Prostate gland (tissue), 2 donors: ENCODE results near the gene ZP1. TPM values are rescaled to one million over a fixed set of nuclear protein-coding genes. Genes with fewer than 3 reads are reported as not detected.

Experiments
- DNase-seq: peaks from one replicate; pipeline ENCODE4 v3.0.0-alpha.2; 2019; ENCODE audit warnings: low spot score
- H3K27ac ChIP-seq, 2 donors: fragments of 200-600 bp; sonication (generic); 2 replicates each; pipeline ENCODE4 v1.5.1; 2017 to 2019
- H3K27me3 ChIP-seq: fragments of 200-600 bp; sonication (generic); replicated peaks from 2 replicates; pipeline ENCODE4 v1.5.1; 2019; ENCODE audit not compliant: insufficient read depth
- H3K36me3 ChIP-seq, 2 donors: fragments of 200-600 bp; sonication (generic); 1 replicate in 1 of 2; 2 replicates in 1 of 2; pipeline versions ENCODE4 v1.5.1 to v1.8.1; 2017 to 2019
- H3K4me1 ChIP-seq: fragments of 200-600 bp; sonication (generic); replicated peaks from 2 replicates; pipeline ENCODE4 v1.5.1; 2019
- H3K4me3 ChIP-seq, 2 donors: fragments of 200-600 bp; sonication (generic); 2 replicates each; pipeline ENCODE4 v1.5.1; 2017 to 2019
- H3K9me3 ChIP-seq: fragments of 200-600 bp; sonication (generic); 2 replicates; pipeline ENCODE4 v1.5.1; 2017
- CTCF ChIP-seq, 4 experiments: fragments of 200-600 bp in 2 of 4; fragments of 450-650 bp in 2 of 4; sonication (generic) in 2 of 4; IDR thresholded peaks; 1 replicate in 3 of 4; 2 replicates in 1 of 4; pipeline ENCODE4 v1.5.1; 2016 to 2019; ENCODE audit warnings: antibody characterized with exemption in 4 of 4, mild to moderate bottlenecking in 2 of 4, moderate library complexity in 2 of 4
- POLR2A ChIP-seq: fragments of 450-650 bp; IDR thresholded peaks from one replicate; pipeline ENCODE4 v1.6.1; 2016; ENCODE audit warnings: antibody characterized with exemption, mild to moderate bottlenecking
- POLR2AphosphoS5 ChIP-seq: sonication (generic); formaldehyde crosslinking; IDR thresholded peaks from one replicate; pipeline ENCODE4 v1.6.1; 2017; ENCODE audit warnings: antibody characterized with exemption
- WGBS: methylation state at CpG from one replicate; pipeline ENCODE4 v1.1.5; 2018; 5-methylcytosine and 5-hydroxymethylcytosine counted together
- intact Hi-C: fragments of 100-400 bp; cut with DNase I; formaldehyde crosslinking; loops from one replicate; pipeline ENCODE4 v1.14.2; 2022
- total RNA-seq, 2 donors: library from RNA; depleted of rRNA; stranded (reverse); fragments of >200 nt; gene quantifications; one replicate each; pipeline ENCODE4 v1.1.0, GENCODE V29; 2016

ZP1 gene
- total RNA-seq, 2 donors from 2014 or later: 0.68 to 0.80 TPM

- peaks cover 18% of the 10 kb centered on the region for H3K4me1 ChIP-seq
- TF ChIP-seq POLR2AphosphoS5 (no peak), CTCF (IDR thresholded peaks at IDR 0.05) (no peak), POLR2A (no peak)
- H3K36me3 ChIP-seq: peaks cover 3 to 10% of the 10 kb centered on the region in 2 donors
- intact Hi-C loops: no loop called here
- DNase-seq: no peak
- H3K27ac ChIP-seq: no peak overlapping the region
- no peak overlapping the region for H3K4me3 ChIP-seq
- 89% methylated on average over 10 of the region's 10 CpGs for WGBS
- no peaks in the 10 kb centered on the region for H3K9me3 ChIP-seq
- no peaks in the 10 kb centered on the region for H3K27me3 ChIP-seq
These were observed 18.6 kb upstream of the ZP1 start for GRCh38 chr11:60848714-60849151.

- 88% methylated on average over 27 of the region's 29 CpGs for WGBS
- H3K36me3 ChIP-seq: peaks cover 3 to 10% of the 10 kb centered on the region in 2 donors
- no peaks in the 10 kb centered on the region for H3K9me3 ChIP-seq
- peaks cover 10% of the 10 kb centered on the region for H3K4me1 ChIP-seq
- H3K4me3 ChIP-seq: no peak overlapping the region
- no peak for DNase-seq
- H3K27me3 ChIP-seq: no peaks in the 10 kb centered on the region
- TF ChIP-seq POLR2AphosphoS5 (no peak), CTCF (IDR thresholded peaks at IDR 0.05) (no peak), POLR2A (no peak)
- no peak overlapping the region for H3K27ac ChIP-seq
- intact Hi-C loops: no loop called here
These were observed 17.5 kb upstream of the ZP1 start for GRCh38 chr11:60849641-60850520.

- no peak for TF ChIP-seq POLR2A
- TF ChIP-seq CTCF (IDR thresholded peaks at IDR 0.05): no peak
- intact Hi-C loops: no loop called here
- no peaks in the 10 kb centered on the region for H3K27me3 ChIP-seq
- DNase-seq: no peak
- H3K36me3 ChIP-seq: peaks cover 3 to 10% of the 10 kb centered on the region in 2 donors
- H3K9me3 ChIP-seq: no peaks in the 10 kb centered on the region
- H3K4me1 ChIP-seq: no peaks in the 10 kb centered on the region
- no peak overlapping the region for H3K27ac ChIP-seq
- H3K4me3 ChIP-seq: no peak overlapping the region
- 89% methylated on average over 17 of the region's 17 CpGs for WGBS
These were observed 15.8 kb upstream of the ZP1 start for GRCh38 chr11:60851327-60852104.

- Histone ChIP-seq H3K36me3 (peaks cover 3 to 10% of the 10 kb centered on the region in 2 donors), H3K4me3 (no peak overlapping the region), H3K4me1 (no peaks in the 10 kb centered on the region), H3K27ac (no peak overlapping the region), H3K27me3 (no peaks in the 10 kb centered on the region), H3K9me3 (no peaks in the 10 kb centered on the region)
- intact Hi-C loops: no loop called here
- no peak for DNase-seq
- 57% methylated on average over 78 of the region's 78 CpGs for WGBS
- TF ChIP-seq POLR2AphosphoS5 (no peak), POLR2A (no peak), CTCF (IDR thresholded peaks at IDR 0.05) (no peak)
These were observed 15.0 kb upstream of the ZP1 start for GRCh38 chr11:60852117-60852981.
